Cortex of kidney (tissue), 1 donor: ENCODE data around the gene MGAT5B.

Experiments used
- DNase-seq: peaks from one replicate; lab custom pipeline; 2025; lab: John Stamatoyannopoulos, UW

The MGAT5B gene

DNA sequence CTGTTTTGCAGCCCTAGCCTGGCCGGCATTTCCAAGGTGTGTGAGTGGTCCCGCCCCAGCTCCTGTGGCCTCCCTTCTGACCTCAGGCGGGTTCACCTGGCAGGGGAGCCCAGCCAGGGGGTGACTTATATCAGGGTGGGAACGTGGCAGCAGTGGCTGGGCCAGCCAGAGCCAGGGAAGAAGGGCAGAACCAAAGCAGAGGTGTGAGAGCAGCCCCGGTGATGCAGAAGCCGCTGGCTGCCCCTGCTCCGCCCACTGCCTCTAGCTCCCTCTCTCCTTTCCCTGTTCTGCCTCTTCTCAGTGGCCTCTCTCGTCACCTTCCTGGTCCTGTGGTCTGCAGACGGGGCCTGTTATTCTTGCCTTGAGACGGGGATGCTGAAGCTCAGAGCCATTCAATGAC lies 12.1 kb downstream of the MGAT5B start:
- DNase-seq, result no peak

DNA sequence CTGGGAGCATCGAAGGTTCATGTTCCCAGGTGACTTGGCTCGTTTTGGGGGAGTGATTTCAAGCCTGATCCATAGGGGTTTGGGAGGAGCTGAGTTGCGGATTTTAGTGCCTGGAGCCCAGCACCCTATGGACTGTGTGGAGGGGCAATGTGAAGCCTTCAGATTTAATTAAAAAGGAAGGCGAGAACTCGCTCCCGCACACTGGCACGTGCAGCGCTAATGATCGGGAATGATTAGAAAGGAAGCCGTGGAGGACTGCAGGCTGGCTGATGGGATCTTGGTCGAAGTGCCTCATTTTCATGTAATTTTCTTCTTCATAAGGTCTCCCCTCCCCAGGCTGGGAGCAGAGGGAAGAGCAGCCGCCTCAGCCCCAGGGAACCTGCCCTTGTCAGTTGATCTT lies 12.8 kb downstream of the MGAT5B start:
- no peak for DNase-seq

DNA sequence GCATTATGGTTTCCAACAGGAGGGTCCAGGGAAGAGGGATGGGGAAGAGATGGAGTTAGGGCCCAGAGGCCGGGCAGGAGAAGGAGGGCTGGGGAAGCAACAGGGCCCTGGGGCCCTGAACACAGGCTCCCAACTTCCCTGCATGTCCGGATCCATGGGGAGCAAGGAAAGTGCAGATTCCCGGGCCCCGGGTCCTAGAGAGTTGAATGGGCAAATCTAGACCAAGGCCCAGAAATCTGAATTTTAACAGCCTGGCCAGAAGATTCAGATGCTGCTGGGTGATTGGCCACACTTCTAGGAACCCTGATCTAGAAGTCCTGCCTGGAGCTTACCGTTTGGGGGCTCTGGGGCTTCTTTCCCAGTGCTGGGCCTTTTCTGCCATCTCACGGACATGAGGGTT lies 13.2 kb downstream of the MGAT5B start:
- DNase-seq, result no peak

DNA sequence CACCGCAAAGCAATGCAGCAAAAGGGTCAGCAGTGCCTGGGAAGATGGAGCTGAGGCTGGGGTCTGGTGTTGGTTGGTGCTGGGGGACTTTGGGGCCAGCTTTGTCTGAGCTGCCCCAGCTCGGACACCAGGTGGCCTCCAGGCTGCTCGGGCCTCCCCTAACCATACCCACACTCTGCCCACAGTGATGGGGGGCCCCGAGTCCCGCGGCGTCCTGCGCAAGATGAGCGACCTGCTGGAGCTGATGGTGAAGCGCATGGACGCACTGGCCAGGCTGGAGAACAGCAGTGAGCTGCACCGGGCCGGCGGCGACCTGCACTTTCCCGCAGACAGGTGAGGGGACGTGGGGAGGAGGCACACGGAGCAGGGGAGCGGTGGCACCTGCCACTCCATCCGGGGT lies 13.8 kb downstream of the MGAT5B start:
- DNase-seq, result no peak

DNA sequence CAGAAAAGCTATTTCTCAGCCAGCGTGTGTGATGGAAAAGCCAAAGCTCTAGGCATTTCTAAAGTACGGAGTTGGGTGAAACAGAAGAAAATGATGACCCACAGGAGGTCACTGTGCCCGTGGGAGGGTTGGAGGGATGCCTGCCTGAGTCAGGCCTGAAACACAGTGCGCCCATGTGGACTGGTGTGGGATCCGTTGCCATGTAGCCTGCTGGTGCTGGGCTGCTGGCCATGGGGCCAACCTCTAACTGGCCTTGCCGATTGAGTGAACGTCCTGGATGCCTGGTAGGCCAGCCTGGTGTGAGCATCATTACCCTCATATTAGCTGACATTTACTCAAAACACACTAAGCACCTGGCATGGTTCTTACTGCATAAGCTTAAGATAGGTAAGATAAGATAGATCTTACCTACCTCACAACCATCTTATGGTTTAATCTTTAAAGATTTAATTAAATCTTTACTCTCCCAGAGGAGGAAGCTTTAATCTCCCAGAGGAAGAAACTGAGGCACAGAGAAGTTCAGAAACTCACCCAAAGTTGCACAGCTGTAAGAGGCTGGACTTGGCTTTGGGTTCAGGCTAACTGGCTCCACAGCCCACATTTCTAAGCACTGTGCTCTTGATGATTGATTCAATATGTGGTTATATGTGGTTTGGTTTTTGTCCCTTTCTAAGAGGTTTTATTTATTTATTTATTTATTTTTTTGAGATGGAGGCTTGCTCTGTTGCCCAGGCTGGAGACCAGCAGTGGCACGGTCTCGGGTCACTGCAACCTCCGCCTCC lies 15.7 kb downstream of the MGAT5B start:
- no peak for DNase-seq

DNA sequence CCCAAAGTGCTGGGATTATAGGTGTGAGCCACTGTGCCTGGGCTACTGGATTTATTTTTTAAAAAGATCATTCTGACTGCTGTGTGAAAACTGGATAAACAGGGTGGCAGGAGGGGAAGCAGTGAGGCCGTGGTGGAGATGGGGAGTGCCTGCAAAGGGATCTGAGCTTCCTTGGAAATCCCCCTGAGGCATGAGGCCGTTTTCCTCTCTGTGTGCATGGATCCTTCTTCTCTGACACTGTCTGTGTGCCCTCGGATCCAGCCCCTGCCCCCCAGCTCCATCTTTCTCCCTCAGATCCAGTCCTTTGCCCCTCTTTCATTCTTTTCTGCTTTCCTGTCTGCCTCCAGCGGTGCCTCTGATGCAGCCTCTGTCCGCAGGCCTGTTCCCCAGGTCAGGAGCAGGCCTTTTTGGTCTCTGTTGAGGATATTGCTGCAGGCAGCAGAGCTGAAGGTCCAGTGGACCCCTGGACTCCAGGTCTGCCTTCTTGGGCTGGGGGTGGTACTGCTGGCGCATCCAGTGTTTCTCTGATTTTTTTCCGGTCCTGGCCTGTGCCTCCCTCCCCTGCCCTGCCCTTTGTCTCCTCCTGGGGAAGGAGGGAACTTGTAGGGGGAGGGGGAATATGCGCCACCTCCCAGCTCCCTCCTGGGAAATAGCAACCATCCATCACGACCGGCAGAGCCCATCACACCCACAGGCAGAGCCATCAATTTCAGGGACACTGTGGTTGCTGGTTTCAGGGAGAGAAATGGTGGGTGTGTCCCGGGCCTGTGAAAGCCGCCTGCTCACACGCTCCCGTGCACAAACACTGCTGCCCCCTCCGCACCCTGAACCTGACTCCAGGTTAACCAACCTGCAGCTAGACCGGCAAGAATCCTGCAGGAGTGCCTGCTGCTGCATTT lies 17.0 kb downstream of the MGAT5B start:
- no peak for DNase-seq

DNA sequence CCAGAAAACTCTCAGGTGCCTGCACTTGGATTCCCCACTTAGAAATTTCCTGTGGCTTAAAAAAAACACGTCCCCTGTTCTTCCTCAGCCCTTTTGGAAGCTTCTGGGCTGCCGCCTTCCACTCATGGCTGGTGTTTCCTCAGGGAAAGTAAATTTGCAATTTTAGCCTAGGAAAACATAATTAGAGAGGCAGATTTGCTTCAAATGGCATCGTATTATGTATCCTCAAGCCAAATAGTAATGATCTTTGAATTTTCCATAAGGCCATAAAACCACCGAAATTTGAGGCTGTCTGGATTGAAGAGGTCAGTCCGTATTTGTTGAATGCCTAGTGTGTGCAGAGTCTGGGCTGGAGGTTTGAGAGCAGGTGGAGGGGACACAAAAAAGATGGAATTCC lies 17.7 kb downstream of the MGAT5B start:
- no peak for DNase-seq

DNA sequence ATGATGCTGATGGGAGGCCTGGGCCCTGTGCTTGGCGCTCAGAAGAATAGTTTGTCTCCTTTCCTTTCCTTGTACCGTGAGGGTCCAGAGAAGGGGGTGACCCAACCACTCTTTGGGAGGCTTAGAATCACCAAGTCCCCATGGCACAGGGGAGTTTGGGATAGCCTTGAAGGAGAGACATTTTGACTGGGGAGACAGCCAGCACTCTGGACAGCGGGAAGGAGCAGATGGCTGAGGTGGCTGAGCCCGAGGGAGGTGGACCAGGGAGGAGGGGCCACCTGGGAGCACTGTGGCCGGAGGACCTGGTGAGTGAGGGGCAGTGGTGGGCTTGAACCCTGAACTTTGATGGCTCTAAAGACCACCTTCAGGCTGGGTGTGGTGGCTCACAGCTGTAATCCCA lies 18.2 kb downstream of the MGAT5B start:
- DNase-seq, result no peak

DNA sequence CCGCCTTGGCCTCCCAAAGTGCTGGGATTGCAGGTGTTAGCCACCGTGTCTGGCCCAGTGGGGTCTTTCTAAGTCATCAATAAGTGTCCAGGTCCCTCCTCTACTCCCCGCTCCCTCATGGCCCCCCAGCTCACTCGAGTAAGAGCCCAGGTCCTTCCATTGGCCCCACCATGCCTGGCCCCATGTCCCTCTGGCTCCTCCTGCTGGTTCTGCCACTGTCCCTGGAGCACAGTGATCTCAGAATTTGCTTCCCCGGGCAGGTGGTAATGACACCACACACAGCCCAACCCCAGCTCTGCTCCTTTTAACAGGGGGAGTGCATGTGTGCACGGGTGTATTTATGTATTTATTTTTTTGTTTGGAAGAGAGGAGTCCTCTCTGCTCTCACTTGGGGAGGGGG lies 19.6 kb downstream of the MGAT5B start:
- no peak for DNase-seq

DNA sequence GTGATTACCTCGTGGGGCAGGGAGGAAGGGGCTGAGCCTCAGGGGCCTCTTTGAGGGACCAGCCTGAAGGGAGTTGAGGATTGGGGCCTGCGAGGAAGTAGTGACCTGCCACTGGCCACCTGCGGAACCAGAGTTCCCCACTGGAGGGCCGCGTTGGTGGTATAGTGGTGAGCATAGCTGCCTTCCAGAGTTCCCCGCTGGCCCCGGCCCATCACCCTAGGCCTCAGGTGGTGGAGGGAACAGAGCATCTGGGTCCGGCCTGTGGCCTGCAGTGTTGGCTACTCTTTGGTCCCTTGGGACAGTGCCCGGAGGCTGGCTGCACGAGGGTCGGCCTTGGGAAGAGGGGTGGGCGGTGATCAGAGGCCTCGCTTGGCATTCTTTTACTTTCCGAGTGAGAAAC lies 20.5 kb downstream of the MGAT5B start:
- DNase-seq, result no peak

DNA sequence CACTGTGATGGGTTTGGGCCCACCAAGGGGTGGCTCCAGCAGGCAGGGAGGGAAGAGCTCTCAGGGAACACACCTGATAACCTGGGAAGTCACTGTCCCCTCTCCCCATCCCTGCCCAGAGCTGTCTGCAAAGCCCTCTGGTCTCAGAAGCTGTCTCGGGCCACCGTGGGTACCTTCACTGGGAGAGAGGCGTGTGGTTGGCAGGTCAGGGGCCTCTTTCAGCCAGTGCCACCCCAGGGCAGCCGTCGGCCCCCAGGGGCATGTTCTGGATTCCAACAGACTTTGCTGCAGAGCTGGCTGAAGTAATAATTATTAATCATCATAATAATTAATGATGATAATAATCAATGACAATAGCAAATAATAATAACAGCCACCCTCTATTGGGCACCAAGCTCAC lies 21.1 kb downstream of the MGAT5B start:
- no peak for DNase-seq

DNA sequence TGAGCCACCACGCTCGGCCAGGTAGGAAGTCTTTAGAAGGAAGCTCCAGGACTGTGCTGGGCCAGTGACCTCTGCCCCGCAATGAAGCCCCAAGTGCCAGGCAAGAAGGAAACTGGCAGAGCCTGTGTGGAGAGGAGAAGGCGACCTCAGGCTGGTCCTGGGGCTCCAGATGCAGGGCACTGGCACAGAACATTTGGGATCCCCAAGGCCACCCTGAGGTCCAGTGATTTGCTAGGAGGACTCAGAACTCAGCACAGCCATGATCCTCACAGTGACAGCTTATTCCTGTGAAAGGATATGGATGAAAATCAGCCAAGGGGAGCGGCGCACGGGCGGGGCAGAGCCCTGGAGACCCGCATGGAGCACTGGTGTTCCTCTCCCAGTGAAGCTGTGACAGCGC lies 24.1 kb downstream of the MGAT5B start:
- no peak for DNase-seq

DNA sequence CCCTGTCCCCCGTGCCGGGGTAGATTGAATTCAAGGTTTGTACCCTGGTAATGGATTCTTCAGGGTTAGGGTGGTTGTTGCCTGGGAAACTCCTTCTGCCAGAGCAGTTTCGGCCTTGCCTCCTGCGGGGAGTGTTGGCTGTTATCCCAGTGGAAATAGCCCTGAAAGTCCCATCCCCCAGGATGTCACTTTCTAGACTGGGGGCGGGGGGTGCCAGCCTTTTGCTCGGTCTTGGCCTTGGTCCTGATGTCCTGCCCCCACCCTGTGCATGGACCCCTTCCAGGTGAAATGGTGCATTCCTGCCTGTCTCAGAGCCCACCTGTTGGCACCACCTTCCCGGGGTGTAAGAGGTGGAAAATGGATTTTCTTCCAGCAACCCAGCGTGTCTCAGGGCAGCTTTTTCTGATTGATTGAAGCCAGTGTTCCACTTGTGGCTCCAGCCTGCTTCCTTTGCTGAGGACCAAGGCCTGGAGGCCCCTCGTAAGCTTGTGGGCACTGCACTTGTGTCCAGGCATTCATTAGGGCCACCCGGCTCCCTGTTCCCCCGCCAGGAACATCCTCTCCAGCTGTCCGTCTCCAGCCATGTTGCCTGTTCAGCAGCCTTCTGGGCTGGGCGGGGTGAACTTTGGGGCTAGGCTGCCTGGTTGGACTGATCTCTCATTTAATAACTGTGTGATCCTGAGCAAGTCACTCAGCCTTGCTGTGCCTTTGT lies 25.6 kb downstream of the MGAT5B start:
- no peak for DNase-seq

DNA sequence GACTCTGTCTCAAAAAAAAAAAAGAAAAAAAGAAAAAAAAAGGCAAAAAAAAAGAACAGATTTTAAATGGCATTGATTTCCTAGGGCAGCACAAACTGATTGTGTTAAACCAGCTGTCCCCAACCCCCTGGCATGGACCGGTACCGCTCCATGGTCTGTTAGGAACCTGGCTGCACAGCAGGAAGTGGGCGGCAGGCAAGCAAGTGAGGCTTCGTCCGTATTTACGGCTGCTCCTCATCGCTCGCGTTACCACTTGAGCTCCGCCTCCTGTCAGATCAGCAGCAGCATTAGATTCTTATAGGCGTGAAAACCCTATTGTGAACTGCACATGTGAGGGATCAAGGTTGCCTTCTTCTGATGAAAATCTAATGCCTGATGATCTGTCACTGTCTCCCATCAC lies 26.6 kb downstream of the MGAT5B start:
- no peak for DNase-seq

DNA sequence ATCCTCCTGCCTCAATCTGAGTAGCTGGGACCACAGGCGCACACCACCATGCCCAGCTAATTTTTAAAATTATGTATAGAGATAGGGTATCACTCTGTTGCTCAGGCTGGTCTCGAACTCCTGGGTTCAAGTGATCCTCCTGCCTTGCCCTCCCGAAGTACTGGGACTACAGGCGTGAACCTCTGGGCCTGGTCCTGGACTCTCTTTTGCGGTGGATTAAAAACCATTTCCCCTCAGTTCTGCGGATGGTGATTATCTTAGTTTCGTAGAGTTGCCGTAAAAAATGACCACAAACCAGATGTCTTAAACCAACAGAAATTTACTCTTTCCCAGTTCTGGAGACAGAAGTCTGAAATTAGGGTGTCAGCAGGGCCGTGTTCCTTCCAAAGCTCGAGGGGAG lies 28.8 kb downstream of the MGAT5B start:
- no peak for DNase-seq

DNA sequence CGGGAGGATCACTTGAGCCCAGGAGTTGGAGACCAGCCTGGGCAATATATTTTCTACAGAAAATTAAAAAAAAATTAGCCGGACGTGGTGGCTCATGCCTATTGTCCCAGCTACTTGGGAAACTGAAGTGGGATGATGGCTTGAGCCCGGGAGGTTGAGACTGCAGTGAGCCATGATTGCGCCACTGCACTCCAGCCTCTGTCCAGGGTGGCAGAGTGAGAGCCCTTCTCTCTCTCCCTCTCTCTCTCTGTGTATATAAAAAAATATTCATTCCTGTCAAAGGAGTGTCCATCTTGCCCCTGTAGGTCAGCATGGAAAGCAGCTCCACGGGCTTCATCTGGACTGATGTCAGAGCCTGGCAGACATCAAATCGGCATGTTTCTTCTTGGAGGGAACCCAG lies 31.2 kb downstream of the MGAT5B start:
- no peak for DNase-seq

DNA sequence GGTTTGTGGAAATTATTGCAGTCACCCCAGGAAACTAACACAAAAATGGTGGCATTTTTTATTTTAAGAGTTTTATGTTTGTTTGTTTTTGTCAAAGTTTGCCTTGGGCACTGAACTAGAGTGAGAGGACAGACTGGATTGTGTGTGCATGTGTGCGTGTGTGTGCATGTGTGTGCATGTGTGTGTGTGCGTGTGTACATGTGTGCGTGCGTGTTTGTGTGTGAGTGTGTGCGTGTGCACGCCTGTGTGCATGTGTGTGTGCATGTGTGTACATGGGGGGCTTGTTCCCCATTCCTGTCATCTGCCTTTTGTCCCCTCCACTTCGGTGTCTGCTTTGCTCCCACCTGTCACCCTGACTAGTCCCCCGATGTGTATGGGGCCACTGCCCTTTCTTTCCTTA lies 32.5 kb downstream of the MGAT5B start:
- no peak for DNase-seq

DNA sequence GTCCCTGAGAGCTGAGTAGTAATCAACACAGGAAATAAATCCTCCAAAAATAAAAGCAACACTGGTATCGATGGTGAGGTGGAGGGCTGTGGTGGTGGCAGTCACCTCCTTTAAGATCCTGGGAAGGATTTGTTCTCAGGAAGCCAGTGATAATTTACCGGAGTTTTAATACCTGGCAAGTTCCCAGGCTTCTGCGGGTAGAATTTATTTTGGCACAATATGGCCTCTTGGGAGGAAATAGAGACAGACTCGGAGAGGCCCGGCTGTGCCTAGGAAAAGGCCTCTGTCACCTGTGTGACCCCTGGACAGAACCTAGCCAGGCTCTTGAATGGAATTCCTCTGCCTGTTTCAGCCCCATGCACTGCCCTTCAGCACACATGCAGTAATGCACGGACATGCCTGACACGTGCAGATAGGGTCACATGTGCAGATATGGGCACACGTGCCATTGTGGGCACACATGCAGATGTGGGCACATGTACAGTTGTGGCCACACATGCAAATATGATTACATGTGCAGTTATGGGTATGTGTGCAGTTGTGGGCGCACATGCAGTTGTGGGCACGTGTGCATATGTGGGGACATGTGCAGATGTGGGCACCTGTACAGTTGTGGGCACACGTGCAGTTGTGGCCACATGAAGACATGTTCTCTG lies 33.5 kb downstream of the MGAT5B start:
- no peak for DNase-seq

DNA sequence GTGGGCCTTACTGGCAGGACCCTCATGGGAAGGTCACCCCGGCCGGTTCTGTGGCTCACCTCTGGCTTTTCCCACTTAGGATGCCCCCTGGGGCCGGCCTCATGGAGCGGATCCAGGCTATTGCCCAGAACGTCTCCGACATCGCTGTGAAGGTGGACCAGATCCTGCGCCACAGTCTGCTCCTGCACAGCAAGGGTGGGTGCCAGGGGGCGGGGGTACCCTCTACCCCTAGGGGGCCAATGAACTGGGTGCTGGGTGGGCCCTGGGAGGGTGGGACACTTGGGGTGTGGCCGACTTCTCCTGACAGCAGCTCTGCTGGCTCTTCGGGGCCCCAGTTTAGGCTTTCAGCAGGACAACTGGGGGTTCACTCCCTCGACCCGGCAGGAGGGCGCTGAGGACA lies 34.3 kb downstream of the MGAT5B start:
- no peak for DNase-seq

DNA sequence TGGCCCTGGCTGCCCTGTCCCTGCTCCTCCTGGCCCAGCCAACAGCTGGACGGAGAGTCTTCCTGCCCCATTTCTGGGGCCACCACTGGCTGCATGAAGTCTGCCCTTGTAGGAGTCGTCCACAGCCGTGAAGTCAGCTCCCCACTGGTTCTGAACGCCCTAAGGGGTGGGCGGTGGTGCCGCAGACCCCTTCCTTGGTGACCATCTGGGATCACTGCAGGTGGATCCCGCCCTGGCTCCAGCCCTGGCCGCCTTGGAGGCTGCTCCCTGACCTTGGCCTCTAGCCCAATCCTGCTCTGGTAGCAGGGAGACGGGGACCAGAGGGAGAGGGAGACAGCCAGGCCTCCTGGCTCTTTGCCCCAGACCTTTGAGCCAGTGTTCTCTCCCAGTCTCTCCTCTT lies 35.4 kb downstream of the MGAT5B start:
- no peak for DNase-seq

DNA sequence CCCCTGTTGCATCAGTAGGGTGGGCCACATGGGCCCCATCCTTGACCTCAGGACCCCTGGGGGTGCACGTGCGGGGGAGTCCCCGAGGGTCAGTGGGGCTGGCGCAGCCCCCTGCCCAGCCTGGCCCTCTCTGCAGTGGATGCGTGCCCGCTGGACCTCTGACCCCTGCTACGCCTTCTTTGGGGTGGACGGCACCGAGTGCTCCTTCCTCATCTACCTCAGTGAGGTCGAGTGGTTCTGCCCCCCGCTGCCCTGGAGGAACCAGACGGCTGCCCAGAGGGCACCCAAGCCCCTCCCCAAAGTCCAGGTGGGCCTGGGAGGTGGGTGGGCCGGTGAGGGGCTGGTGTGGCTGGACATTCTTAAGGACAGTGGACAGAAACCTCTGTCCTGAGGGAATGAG lies 35.9 kb downstream of the MGAT5B start:
- no peak for DNase-seq

DNA sequence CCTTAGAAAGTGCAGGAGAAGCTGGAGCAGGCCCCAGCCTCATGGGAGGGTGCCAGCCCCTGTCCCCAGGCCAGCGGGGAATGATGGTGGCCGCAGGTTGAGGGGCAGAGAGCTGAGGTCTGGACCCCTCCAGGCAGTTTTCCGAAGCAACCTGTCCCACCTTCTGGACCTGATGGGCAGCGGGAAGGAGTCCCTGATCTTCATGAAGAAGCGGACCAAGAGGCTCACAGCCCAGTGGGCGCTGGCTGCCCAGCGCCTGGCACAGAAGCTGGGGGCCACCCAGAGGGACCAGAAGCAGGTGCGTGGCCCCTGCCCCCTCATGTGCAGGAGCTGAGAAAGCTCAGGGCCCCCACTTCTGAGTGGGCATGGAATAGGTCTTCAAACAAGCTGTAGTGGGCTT lies 36.8 kb downstream of the MGAT5B start:
- no peak for DNase-seq
